ENCODE data around the gene OR12D2.
"Not testable (repeated sequence)": the region's sequence is repeated elsewhere in the genome, so short reads cannot be mapped to it uniquely, and the experiment has no call there.

OR12D2 gene

DNA sequence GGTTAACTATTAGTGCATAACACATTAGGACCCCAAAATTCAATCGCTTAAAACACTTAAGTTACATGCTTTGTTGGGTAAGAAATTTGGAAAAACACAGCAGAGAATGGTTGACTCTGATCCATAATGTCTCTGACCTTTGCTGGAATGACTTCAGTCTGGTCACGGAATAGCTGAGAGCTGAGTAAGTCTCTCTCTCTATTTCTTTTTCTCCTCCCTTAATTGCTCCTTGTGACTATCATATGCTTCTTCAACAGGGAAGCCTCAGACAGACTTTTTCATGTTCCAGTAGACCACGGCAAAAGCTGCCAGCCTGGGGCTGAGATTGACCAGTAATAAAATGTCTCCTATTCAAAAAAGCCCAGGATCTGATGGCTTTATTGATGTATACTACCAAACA, 24.1 kb downstream of the OR12D2 start:
- H3K36me3 ChIP-seq (ENCODE audit: control insufficient read depth, insufficient read depth, low read length), result no peaks in the 10 kb centered on the region
- no peaks in the 10 kb centered on the region for H3K9me3 ChIP-seq (ENCODE audit: control insufficient read depth, insufficient read depth, low read depth, low read length)
- no peak overlapping the region for H3K27ac ChIP-seq (ENCODE audit: low read depth, low read length)
- H3K27me3 ChIP-seq (ENCODE audit: control insufficient read depth, insufficient read depth, low read length), result no peaks in the 10 kb centered on the region
- H3K4me1 ChIP-seq (ENCODE audit: control insufficient read depth, insufficient read depth, low read length), result no peaks in the 10 kb centered on the region
- no peak overlapping the region for H3K9ac ChIP-seq (ENCODE audit: low read length)
- no peak overlapping the region for H3K4me3 ChIP-seq (ENCODE audit: low read depth, low read length)

DNA sequence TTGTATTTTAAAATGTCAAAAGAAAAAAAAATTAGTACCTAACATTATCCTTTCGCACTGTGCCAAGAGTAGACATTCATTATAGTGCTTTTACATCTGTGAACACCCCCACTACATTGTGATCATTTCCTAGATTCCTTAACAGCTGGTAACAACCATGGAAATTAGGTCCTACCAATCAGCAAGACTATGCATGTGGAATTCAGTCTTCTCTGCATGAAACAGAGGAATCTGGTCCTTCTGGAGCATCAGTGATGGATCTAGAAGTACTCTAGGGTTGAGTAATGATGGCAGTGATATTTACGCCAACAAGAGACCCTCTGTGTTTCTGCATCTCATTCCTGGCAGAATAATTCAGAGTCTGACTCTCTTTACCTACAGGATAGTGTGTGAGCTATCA, 28.7 kb downstream of the OR12D2 start:
- Histone ChIP-seq H3K9me3 (ENCODE audit: control insufficient read depth, insufficient read depth, low read depth, low read length) (no peaks in the 10 kb centered on the region), H3K27me3 (ENCODE audit: control insufficient read depth, insufficient read depth, low read length) (no peaks in the 10 kb centered on the region), H3K4me1 (ENCODE audit: control insufficient read depth, insufficient read depth, low read length) (no peaks in the 10 kb centered on the region)

DNA sequence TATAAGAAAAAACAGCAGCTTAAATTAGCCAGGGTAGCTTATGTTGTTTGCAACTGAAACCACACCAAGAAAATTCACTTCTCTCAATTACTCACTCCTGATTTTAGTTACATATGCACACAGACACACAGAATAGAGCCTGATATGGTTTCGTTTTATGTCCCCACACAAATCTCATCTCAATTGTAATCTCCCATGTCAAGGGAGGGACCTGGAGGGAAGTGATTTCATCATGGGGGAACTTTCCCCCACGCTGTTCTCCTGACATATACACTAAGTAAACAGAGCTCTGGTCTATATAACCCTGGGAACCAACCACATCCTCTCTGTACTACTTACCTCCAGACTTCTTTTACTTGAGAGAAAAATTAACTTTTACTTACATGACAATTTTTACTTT, 29.1 kb downstream of the OR12D2 start:
- Histone ChIP-seq H3K27ac (ENCODE audit: low read depth, low read length) (no peak overlapping the region), H3K4me3 (ENCODE audit: low read depth, low read length) (no peak overlapping the region), H3K9ac (ENCODE audit: low read length) (no peak overlapping the region), H3K36me3 (ENCODE audit: control insufficient read depth, insufficient read depth, low read length) (no peaks in the 10 kb centered on the region), H3K4me1 (ENCODE audit: control insufficient read depth, insufficient read depth, low read length) (no peaks in the 10 kb centered on the region), H3K27me3 (ENCODE audit: control insufficient read depth, insufficient read depth, low read length) (no peaks in the 10 kb centered on the region), H3K9me3 (ENCODE audit: control insufficient read depth, insufficient read depth, low read depth, low read length) (no peaks in the 10 kb centered on the region)

More for the DNA sequence above, 28.7 kb downstream of the OR12D2 start:
- Histone ChIP-seq H3K36me3 (ENCODE audit: control insufficient read depth, insufficient read depth, low read length) (no peaks in the 10 kb centered on the region), H3K4me3 (ENCODE audit: low read depth, low read length) (no peak overlapping the region), H3K27ac (ENCODE audit: low read depth, low read length) (no peak overlapping the region), H3K9ac (ENCODE audit: low read length) (no peak overlapping the region)

DNA sequence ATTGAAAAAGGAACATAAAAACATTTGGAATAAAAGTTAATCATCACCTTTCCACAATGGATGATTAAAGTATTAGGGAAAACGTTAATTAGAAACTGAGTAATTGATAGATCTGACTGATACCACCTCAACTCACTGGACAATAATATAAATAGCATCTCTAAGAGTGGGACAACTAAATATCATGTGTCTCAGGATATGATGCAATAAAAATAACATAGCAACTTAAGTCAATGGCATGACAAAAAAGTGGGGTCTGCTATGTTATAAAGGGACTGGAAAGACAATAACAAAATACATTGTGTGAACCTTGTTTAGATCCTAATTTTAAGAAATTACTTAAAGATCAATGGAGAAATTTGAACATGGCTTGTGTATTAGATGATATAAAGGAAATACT, 29.6 kb downstream of the OR12D2 start:
- Histone ChIP-seq H3K27me3 (ENCODE audit: control insufficient read depth, insufficient read depth, low read length) (no peaks in the 10 kb centered on the region), H3K27ac (ENCODE audit: low read depth, low read length) (no peak overlapping the region), H3K9me3 (ENCODE audit: control insufficient read depth, insufficient read depth, low read depth, low read length) (no peaks in the 10 kb centered on the region), H3K4me1 (ENCODE audit: control insufficient read depth, insufficient read depth, low read length) (no peaks in the 10 kb centered on the region), H3K4me3 (ENCODE audit: low read depth, low read length) (no peak overlapping the region), H3K36me3 (ENCODE audit: control insufficient read depth, insufficient read depth, low read length) (no peaks in the 10 kb centered on the region), H3K9ac (ENCODE audit: low read length) (no peak overlapping the region)

DNA sequence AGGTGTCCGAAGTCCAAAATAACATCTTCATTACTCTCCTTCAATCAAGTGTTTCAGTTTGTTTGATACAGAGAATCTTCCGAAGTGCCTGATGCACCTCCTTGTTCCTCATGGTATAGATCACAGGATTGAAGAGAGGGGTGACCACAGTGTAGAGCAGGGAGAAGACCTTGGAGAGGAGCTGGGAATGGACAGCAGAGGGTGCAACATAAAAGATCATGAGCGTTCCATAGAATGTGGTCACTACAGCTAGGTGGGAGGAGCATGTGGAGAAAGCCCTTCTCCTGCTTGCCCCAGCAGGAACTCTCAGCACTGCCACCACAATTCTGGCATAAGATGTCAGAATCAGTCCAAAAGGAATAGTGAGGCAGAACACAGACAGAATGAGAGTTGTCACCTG, 31.2 kb downstream of the OR12D2 start:
- no peaks in the 10 kb centered on the region for H3K36me3 ChIP-seq (ENCODE audit: control insufficient read depth, insufficient read depth, low read length)
- H3K4me1 ChIP-seq (ENCODE audit: control insufficient read depth, insufficient read depth, low read length), result no peaks in the 10 kb centered on the region
- no peak overlapping the region for H3K9ac ChIP-seq (ENCODE audit: low read length)
- H3K4me3 ChIP-seq (ENCODE audit: low read depth, low read length), result no peak overlapping the region
- no peak overlapping the region for H3K27ac ChIP-seq (ENCODE audit: low read depth, low read length)
- no peaks in the 10 kb centered on the region for H3K27me3 ChIP-seq (ENCODE audit: control insufficient read depth, insufficient read depth, low read length)
- H3K9me3 ChIP-seq (ENCODE audit: control insufficient read depth, insufficient read depth, low read depth, low read length), result no peaks in the 10 kb centered on the region

DNA sequence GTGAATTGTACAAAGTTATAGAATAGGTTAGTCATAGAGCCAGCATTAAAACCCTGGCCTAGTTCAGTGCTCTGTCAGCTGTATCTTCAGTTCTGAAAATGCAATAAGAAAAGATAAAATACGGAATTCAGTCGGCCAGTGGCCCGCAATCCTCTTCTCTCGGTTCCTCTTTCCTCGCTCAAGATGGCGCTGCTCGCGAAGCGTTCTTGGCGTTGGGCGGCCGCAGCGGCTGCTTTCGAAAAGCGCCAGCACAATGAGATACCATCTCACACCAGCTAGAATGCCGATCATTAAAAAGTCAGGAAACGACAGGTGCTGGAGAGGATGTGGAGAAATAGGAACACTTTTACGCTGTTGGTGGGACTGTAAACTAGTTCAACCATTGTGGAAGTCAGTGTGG, 41.3 kb downstream of the OR12D2 start:
- H3K4me3 ChIP-seq (ENCODE audit: low read depth, low read length); H3K36me3 ChIP-seq (ENCODE audit: control insufficient read depth, insufficient read depth, low read length); H3K9ac ChIP-seq (ENCODE audit: low read length); H3K9me3 ChIP-seq (ENCODE audit: control insufficient read depth, insufficient read depth, low read depth, low read length); H3K27me3 ChIP-seq (ENCODE audit: control insufficient read depth, insufficient read depth, low read length); H3K27ac ChIP-seq (ENCODE audit: low read depth, low read length); H3K4me1 ChIP-seq (ENCODE audit: control insufficient read depth, insufficient read depth, low read length): not testable (repeated sequence)

DNA sequence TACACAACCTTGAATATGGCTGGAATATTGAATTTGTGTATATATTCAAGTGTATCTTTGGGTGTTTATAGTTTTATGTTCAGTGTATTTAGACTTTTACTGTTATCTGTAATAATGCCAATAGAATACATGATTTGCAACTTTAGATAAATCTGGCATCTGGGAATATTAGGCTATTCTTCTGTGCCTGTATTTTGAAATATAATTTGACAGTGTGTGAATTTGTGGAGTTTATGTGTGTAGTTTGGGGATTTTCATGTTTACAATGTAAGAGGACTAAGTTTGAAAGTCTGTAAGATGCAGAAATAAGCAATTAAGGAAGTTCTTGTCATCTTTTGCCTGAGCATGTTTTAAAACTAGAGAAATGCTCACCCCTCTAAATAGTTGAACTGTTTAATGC, 43.6 kb downstream of the OR12D2 start, which contains the start of gene OR10C1:
Gene OR10C1, plus strand, starts transcription at position 301 of the 400 bp plus-strand sequence. CDS start 710 bp downstream, outside the sequence.
- Histone ChIP-seq H3K27ac (ENCODE audit: low read depth, low read length) (no peak within 1 kb of the TSS), H3K36me3 (ENCODE audit: control insufficient read depth, insufficient read depth, low read length) (no peaks in the 10 kb centered on the region)

DNA sequence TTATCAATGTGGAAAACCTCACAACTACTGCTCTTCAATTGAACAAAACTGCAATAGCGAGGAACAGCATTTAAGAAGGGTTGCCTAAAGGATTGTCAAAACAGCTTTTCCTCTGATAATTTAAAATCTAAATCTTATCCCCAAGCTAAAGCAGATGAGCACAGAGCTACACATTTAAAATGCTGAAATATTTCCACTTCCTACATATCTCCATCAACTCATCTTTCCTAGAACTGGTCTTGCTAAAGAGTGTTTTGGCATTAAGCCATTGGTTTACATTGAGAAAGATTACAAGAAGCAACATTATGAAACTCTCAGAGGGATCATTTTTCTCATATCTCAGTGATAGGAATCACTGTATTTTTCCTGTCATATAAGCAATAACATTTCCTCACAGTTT, 47.3 kb downstream of the OR12D2 start:
- Histone ChIP-seq H3K4me3 (ENCODE audit: low read depth, low read length) (no peak overlapping the region), H3K9me3 (ENCODE audit: control insufficient read depth, insufficient read depth, low read depth, low read length) (0 out of 2 replicates have a peak, but pooled peaks cover 8% of the 10 kb centered on the region), H3K9ac (ENCODE audit: low read length) (no peak overlapping the region), H3K27ac (ENCODE audit: low read depth, low read length) (no peak overlapping the region), H3K36me3 (ENCODE audit: control insufficient read depth, insufficient read depth, low read length) (no peaks in the 10 kb centered on the region), H3K27me3 (ENCODE audit: control insufficient read depth, insufficient read depth, low read length) (no peaks in the 10 kb centered on the region), H3K4me1 (ENCODE audit: control insufficient read depth, insufficient read depth, low read length) (peaks cover 7% of the 10 kb centered on the region)

More for the DNA sequence above, 43.6 kb downstream of the OR12D2 start, which contains the start of gene OR10C1:
- H3K9me3 ChIP-seq (ENCODE audit: control insufficient read depth, insufficient read depth, low read depth, low read length), result 0 out of 2 replicates have a peak, but pooled peaks cover 2% of the 10 kb centered on the region
- H3K27me3 ChIP-seq (ENCODE audit: control insufficient read depth, insufficient read depth, low read length), result no peaks in the 10 kb centered on the region
- no peak within 1 kb of the TSS for H3K9ac ChIP-seq (ENCODE audit: low read length)
- no peaks in the 10 kb centered on the region for H3K4me1 ChIP-seq (ENCODE audit: control insufficient read depth, insufficient read depth, low read length)
- H3K4me3 ChIP-seq (ENCODE audit: low read depth, low read length), result no peak within 1 kb of the TSS

DNA sequence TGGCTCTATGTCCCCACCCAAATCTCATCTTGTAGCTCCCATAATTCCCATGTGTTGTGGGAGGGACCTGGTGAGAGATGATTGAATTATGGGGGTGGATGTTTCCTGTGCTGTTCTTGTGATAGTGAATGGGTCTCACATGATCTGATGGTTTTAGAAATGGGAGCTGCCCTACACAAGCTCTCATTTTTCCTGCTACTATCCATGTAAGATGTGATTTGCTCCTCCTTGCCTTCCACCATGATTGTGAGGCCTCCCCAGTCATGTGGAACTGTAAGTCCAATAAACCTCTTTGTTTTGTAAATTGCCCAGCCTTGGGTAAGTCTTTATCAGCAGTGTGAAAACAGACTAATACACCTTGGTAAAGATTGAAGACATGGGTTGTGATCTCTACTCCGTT, 48.6 kb downstream of the OR12D2 start:
- H3K9me3 ChIP-seq (ENCODE audit: control insufficient read depth, insufficient read depth, low read depth, low read length); H3K9ac ChIP-seq (ENCODE audit: low read length); H3K4me1 ChIP-seq (ENCODE audit: control insufficient read depth, insufficient read depth, low read length); H3K27me3 ChIP-seq (ENCODE audit: control insufficient read depth, insufficient read depth, low read length); H3K36me3 ChIP-seq (ENCODE audit: control insufficient read depth, insufficient read depth, low read length); H3K4me3 ChIP-seq (ENCODE audit: low read depth, low read length); H3K27ac ChIP-seq (ENCODE audit: low read depth, low read length): not testable (repeated sequence)

All from HUES6 (cell line).